IMR-90 (cell line): ENCODE data around the gene C1QC. TPM values are rescaled to one million over a fixed set of nuclear protein-coding genes. Genes with fewer than 3 reads are reported as not detected.

ENCODE experiments used
- ATAC-seq: fragments of 200-7000 bp; cut with Tn5 transposase; 2 replicates; pipeline ENCODE4 v1.9.1; 2020; ENCODE audit warnings: low read depth, mild to moderate bottlenecking, moderate library complexity
- BruUV-seq: library from RNA; stranded (reverse); fragments of 400-500 nt; replicated peaks from 2 replicates; lab custom pipeline; 2021; lab: Mats Ljungman, UMichigan
- CTCF ChIA-PET: fragments of 300-600 bp; formaldehyde crosslinking; extraction: SDS; loops from one replicate; lab custom pipeline; 2021; ENCODE audit warnings: antibody characterized with exemption; lab: Yijun Ruan, JAX
- POLR2A ChIA-PET: fragments of 300-600 bp; sonication (Branson Sonifier 250); formaldehyde crosslinking; loops from one replicate; lab custom pipeline; 2022; ENCODE audit warnings: antibody characterized with exemption; ENCODE audit not compliant: unreplicated experiment; lab: Charles Lee
- DNase-seq: peaks from one replicate; pipeline ENCODE4 v3.0.0; 2013
- H2AFZ ChIP-seq: replicated peaks from 2 replicates; pipeline ENCODE3; 2013; ENCODE audit warnings: low read length, mild to moderate bottlenecking; ENCODE audit not compliant: poor library complexity
- H2AK5ac ChIP-seq: 2 replicates; pipeline ENCODE4 v1.6.1; 2013; ENCODE audit warnings: low read depth, low read length, inconsistent platforms
- H2AK9ac ChIP-seq: replicated peaks from 2 replicates; pipeline ENCODE3; 2013; ENCODE audit warnings: mild to moderate bottlenecking, low read depth, low read length, moderate library complexity; ENCODE audit not compliant: poor library complexity
- H2BK120ac ChIP-seq: 2 replicates; pipeline ENCODE4 v1.6.1; 2013; ENCODE audit warnings: low read depth, low read length, inconsistent platforms
- H2BK15ac ChIP-seq: 3 replicates; pipeline ENCODE4 v1.6.1; 2013; ENCODE audit warnings: low read depth, low read length, inconsistent platforms
- H2BK20ac ChIP-seq: 2 replicates; pipeline ENCODE4 v1.6.1; 2013; ENCODE audit warnings: low read depth, mild to moderate bottlenecking, inconsistent platforms, low read length, moderate library complexity
- H2BK5ac ChIP-seq: 2 replicates; pipeline ENCODE4 v1.6.1; 2013; ENCODE audit warnings: mild to moderate bottlenecking, low read depth, low read length, inconsistent platforms; ENCODE audit not compliant: poor library complexity, severe bottlenecking
- H3K14ac ChIP-seq: replicated peaks from 2 replicates; pipeline ENCODE4 v1.6.1; 2013; ENCODE audit warnings: low read depth, low read length, inconsistent platforms
- H3K18ac ChIP-seq: 2 replicates; pipeline ENCODE4 v1.6.1; 2013; ENCODE audit warnings: low read depth, low read length, control low read depth
- H3K23ac ChIP-seq: 2 replicates; pipeline ENCODE4 v1.6.1; 2013; ENCODE audit warnings: low read depth, low read length, inconsistent platforms
- H3K27ac ChIP-seq: 2 replicates; pipeline ENCODE4 v1.5.1; 2013; ENCODE audit warnings: mild to moderate bottlenecking, control low read depth, low read length; ENCODE audit not compliant: insufficient read depth
- H3K27me3 ChIP-seq: 2 replicates; pipeline ENCODE4 v1.6.1; 2013; ENCODE audit warnings: low read length; ENCODE audit not compliant: control insufficient read depth, insufficient read depth
- H3K36me3 ChIP-seq: 2 replicates; pipeline ENCODE4 v1.6.1; 2013; ENCODE audit warnings: low read length, mixed read lengths; ENCODE audit not compliant: control insufficient read depth, insufficient read depth
- H3K4ac ChIP-seq: 2 replicates; pipeline ENCODE4 v1.6.1; 2013; ENCODE audit warnings: low read depth, low read length, inconsistent platforms
- H3K4me1 ChIP-seq: 2 replicates; pipeline ENCODE4 v1.6.1; 2013; ENCODE audit warnings: low read length, mixed read lengths; ENCODE audit not compliant: control insufficient read depth, insufficient read depth
- H3K4me2 ChIP-seq: 2 replicates; pipeline ENCODE4 v1.6.1; 2013; ENCODE audit warnings: low read depth, mild to moderate bottlenecking, control low read depth, low read length, moderate library complexity
- H3K4me3 ChIP-seq: 2 replicates; pipeline ENCODE4 v1.5.1; 2013; ENCODE audit warnings: low read depth, mild to moderate bottlenecking, control low read depth, low read length, moderate library complexity; ENCODE audit not compliant: insufficient read depth
- H3K56ac ChIP-seq: 2 replicates; pipeline ENCODE4 v1.6.1; 2013; ENCODE audit warnings: low read length, inconsistent platforms; ENCODE audit not compliant: insufficient read depth; ENCODE audit errors: extremely low read depth
- H3K79me1 ChIP-seq, 2 experiments: 2 replicates each; pipeline ENCODE4 v1.6.1; 2013; ENCODE audit warnings: low read length in 2 of 2, inconsistent platforms in 1 of 2, low read depth in 1 of 2
- H3K9ac ChIP-seq: 2 replicates; pipeline ENCODE4 v1.6.1; 2013; ENCODE audit warnings: low read depth, low read length, control low read depth
- H3K9me1 ChIP-seq: 2 replicates; pipeline ENCODE4 v1.6.1; 2013; ENCODE audit warnings: low read length, inconsistent platforms; ENCODE audit not compliant: insufficient read depth
- H3K9me3 ChIP-seq: 2 replicates; pipeline ENCODE4 v1.6.1; 2013; ENCODE audit warnings: low read length; ENCODE audit not compliant: control insufficient read depth, insufficient read depth
- H4K20me1 ChIP-seq: 2 replicates; pipeline ENCODE4 v1.6.1; 2013; ENCODE audit warnings: low read length, inconsistent platforms; ENCODE audit not compliant: insufficient read depth
- H4K5ac ChIP-seq: 2 replicates; pipeline ENCODE4 v1.6.1; 2013; ENCODE audit warnings: mild to moderate bottlenecking, low read depth, low read length, control low read depth
- H4K8ac ChIP-seq, 2 experiments: 2 replicates each; pipeline ENCODE4 v1.6.1; 2013; ENCODE audit warnings: low read depth in 2 of 2, low read length in 2 of 2, control low read depth in 1 of 2, inconsistent platforms in 1 of 2
- H4K91ac ChIP-seq: 2 replicates; pipeline ENCODE4 v1.6.1; 2013; ENCODE audit warnings: low read depth, low read length, inconsistent platforms; ENCODE audit not compliant: insufficient read depth
- BHLHE40 ChIP-seq: fragments of 150-350 bp; IDR thresholded peaks from 2 replicates; pipeline ENCODE4 v1.6.1; 2016; ENCODE audit warnings: mild to moderate bottlenecking, low read depth, low read length
- CEBPB ChIP-seq: IDR thresholded peaks from 2 replicates; pipeline ENCODE4 v1.6.1; 2012; ENCODE audit warnings: low read depth, low read length, improper control_type of control experiment
- CHD1 ChIP-seq: IDR thresholded peaks from 2 replicates; pipeline ENCODE4 v1.6.1; 2012; ENCODE audit warnings: low read depth, low read length, improper control_type of control experiment
- CTCF ChIP-seq: conservative IDR thresholded peaks from 2 replicates; pipeline ENCODE4 v1.5.1; 2012; ENCODE audit warnings: mild to moderate bottlenecking, low read depth, low read length, improper control_type of control experiment
- ELK1 ChIP-seq: fragments of 150-350 bp; IDR thresholded peaks from 2 replicates; pipeline ENCODE4 v1.6.1; 2016; ENCODE audit warnings: low read depth, mild to moderate bottlenecking, low read length, moderate library complexity, borderline replicate concordance
- FOS ChIP-seq: fragments of 150-350 bp; IDR thresholded peaks from 2 replicates; pipeline ENCODE4 v1.6.1; 2016; ENCODE audit warnings: low read depth, low read length
- MAFK ChIP-seq: IDR thresholded peaks from 2 replicates; pipeline ENCODE4 v1.6.1; 2012; ENCODE audit warnings: low read depth, low read length, improper control_type of control experiment
- MAZ ChIP-seq: IDR thresholded peaks from 2 replicates; pipeline ENCODE4 v1.6.1; 2012; ENCODE audit warnings: low read depth, mild to moderate bottlenecking, low read length, improper control_type of control experiment, moderate library complexity, borderline replicate concordance
- MXI1 ChIP-seq: IDR thresholded peaks from 2 replicates; pipeline ENCODE4 v1.6.1; 2012; ENCODE audit warnings: low read depth, mild to moderate bottlenecking, low read length, moderate library complexity, borderline replicate concordance
- NFE2L2 ChIP-seq: fragments of 150-350 bp; IDR thresholded peaks from 2 replicates; pipeline ENCODE4 v1.6.1; 2016; ENCODE audit warnings: low read depth, mild to moderate bottlenecking, low read length
- POLR2A ChIP-seq: IDR thresholded peaks from 2 replicates; pipeline ENCODE4 v1.6.1; 2012; ENCODE audit warnings: mild to moderate bottlenecking, low read depth, low read length
- RAD21 ChIP-seq: IDR thresholded peaks from 2 replicates; pipeline ENCODE4 v1.6.1; 2012; ENCODE audit warnings: low read length, improper control_type of control experiment
- RCOR1 ChIP-seq: IDR thresholded peaks from 2 replicates; pipeline ENCODE4 v1.6.1; 2012; ENCODE audit warnings: mild to moderate bottlenecking, low read length, improper control_type of control experiment; ENCODE audit not compliant: insufficient replicate concordance
- RFX5 ChIP-seq: IDR thresholded peaks from 2 replicates; pipeline ENCODE4 v1.8.0; 2012; ENCODE audit warnings: low read depth, mild to moderate bottlenecking, low read length, moderate library complexity
- SMC3 ChIP-seq: fragments of 150-350 bp; IDR thresholded peaks from 2 replicates; pipeline ENCODE4 v1.6.1; 2016; ENCODE audit warnings: low read depth, mild to moderate bottlenecking, antibody characterized with exemption, low read length, moderate library complexity
- USF2 ChIP-seq: fragments of 150-350 bp; IDR thresholded peaks from 2 replicates; pipeline ENCODE4 v1.6.1; 2017; ENCODE audit warnings: mild to moderate bottlenecking, antibody characterized with exemption, low read length, low read depth
- WGBS, 2 experiments: methylation state at CpG; one replicate each; pipeline versions ENCODE4 v1.1.5 to v1.1.7; 2013; ENCODE audit warnings: missing lambda C conversion rate in 2 of 2; ENCODE audit not compliant: insufficient read length in 1 of 2; ENCODE audit errors: extremely low coverage in 2 of 2; 5-methylcytosine and 5-hydroxymethylcytosine counted together
- dilution Hi-C: fragments of 300-500 bp; cut with HindIII; formaldehyde crosslinking; loops from one replicate; pipeline ENCODE4 v1.14.3; 2018; ENCODE audit warnings: low sequenced_read_pairs; ENCODE audit not compliant: unreplicated experiment
- in situ Hi-C: fragments of 300-500 bp; cut with MboI; formaldehyde crosslinking; loops from 3 replicates; pipeline ENCODE4 v1.14.3; 2019; ENCODE audit warnings: low sequenced_read_pairs, inconsistent platforms, mixed read lengths
- intact Hi-C: fragments of 100-400 bp; cut with micrococcal nuclease; formaldehyde crosslinking; loops from 2 replicates; pipeline ENCODE4 v1.10.0; 2022
- polyA plus RNA-seq, 3 experiments: library from polyadenylated mRNA; depleted of rRNA; stranded (reverse); fragments of >200 nt; gene quantifications; 2 replicates each; pipeline ENCODE4 v1.2.3, GENCODE V29; 2012; ENCODE audit warnings: low replicate concordance in 1 of 3
- total RNA-seq: library from RNA; depleted of rRNA; stranded (reverse); fragments of >200 nt; gene quantifications from 2 replicates; pipeline ENCODE4 v1.2.3, GENCODE V29; 2012

The C1QC gene
- total and polyA plus RNA-seq, 2 of the 4 experiments (the other 2 are of a cell fraction), result not detected

GRCh38 chr1:22595108-22595507 lies 48.3 kb upstream of the C1QC start:
- no peak overlapping the region for H4K91ac ChIP-seq
- no peak overlapping the region for H3K9ac ChIP-seq
- no peaks in the 10 kb centered on the region for H3K9me3 ChIP-seq
- H3K27me3 ChIP-seq, result peaks cover 68% of the 10 kb centered on the region
- no peak overlapping the region for H3K4ac ChIP-seq
- no peak overlapping the region for H4K5ac ChIP-seq
- H3K4me1 ChIP-seq, result no peaks in the 10 kb centered on the region
- H2BK5ac ChIP-seq, result no peak overlapping the region
- H4K20me1 ChIP-seq, result no peaks in the 10 kb centered on the region
- no peak overlapping the region for H2BK20ac ChIP-seq
- no peak overlapping the region for H3K18ac ChIP-seq
- H3K36me3 ChIP-seq, result no peaks in the 10 kb centered on the region
- H2AK9ac ChIP-seq, result no peak overlapping the region
- dilution Hi-C loops, result no loop called here
- H3K23ac ChIP-seq, result no peak overlapping the region
- DNase-seq, result no peak
- H3K4me2 ChIP-seq, result no peak overlapping the region
- no peak overlapping the region for H3K4me3 ChIP-seq
- no peaks in the 10 kb centered on the region for H3K79me1 ChIP-seq
- H2BK120ac ChIP-seq, result no peak overlapping the region
- no peak overlapping the region for H2AK5ac ChIP-seq
- H2AFZ ChIP-seq, result no peak overlapping the region
- no peak overlapping the region for H3K56ac ChIP-seq
- intact Hi-C loops, result no loop called here
- H3K14ac ChIP-seq, result no peak overlapping the region
- no TSS peak for BruUV-seq
- CTCF ChIA-PET, result no interaction called here
- in situ Hi-C loops, result no loop called here
- no peaks in the 10 kb centered on the region for H3K9me1 ChIP-seq
- WGBS, 2 experiments, result 44% methylated on average over 3 of the region's 7 CpGs; no CpG with 5 or more reads in 1 of the 2 experiments
- no peak overlapping the region for H2BK15ac ChIP-seq
- no peak overlapping the region for H4K8ac ChIP-seq
- ATAC-seq, result no peak
- H3K27ac ChIP-seq, result no peak overlapping the region
- POLR2A ChIA-PET, result no interaction called here
- TF ChIP-seq CHD1 (no peak), RCOR1 (no peak), SMC3 (no peak), MAZ (no peak), RFX5 (no peak), MXI1 (no peak), CEBPB (no peak), POLR2A (no peak), RAD21 (no peak), CTCF (no peak), BHLHE40 (no peak), NFE2L2 (no peak), MAFK (no peak), FOS (no peak), USF2 (no peak), ELK1 (no peak)
